Colonic mucosa (tissue), 4 donors: ENCODE results near the gene GAN. TPM values are rescaled to one million over a fixed set of nuclear protein-coding genes. Genes with fewer than 3 reads are reported as not detected.

Experiments used
- DNase-seq: peaks from one replicate; pipeline ENCODE4 v3.0.0-alpha.2; 2020
- H3K27ac ChIP-seq: fragments of 200-600 bp; one replicate; pipeline ENCODE4 v1.8.0; 2021
- H3K27me3 ChIP-seq: fragments of 200-600 bp; one replicate; pipeline ENCODE4 v1.8.0; 2021
- H3K36me3 ChIP-seq: fragments of 200-600 bp; one replicate; pipeline ENCODE4 v1.8.0; 2021
- H3K4me1 ChIP-seq: fragments of 200-600 bp; one replicate; pipeline ENCODE4 v1.8.0; 2021; ENCODE audit warnings: mild to moderate bottlenecking
- H3K4me3 ChIP-seq: fragments of 200-600 bp; one replicate; pipeline ENCODE4 v1.8.0; 2021
- H3K9ac ChIP-seq, 2 donors: one replicate each; pipeline ENCODE4 v1.7.0; 2013; ENCODE audit warnings: control low read depth in 2 of 2, low read depth in 2 of 2, low read length in 2 of 2
- H3K9me3 ChIP-seq: fragments of 200-600 bp; one replicate; pipeline ENCODE4 v1.8.0; 2021
- CTCF ChIP-seq: fragments of 200-600 bp; IDR thresholded peaks from one replicate; pipeline ENCODE4 v1.8.0; 2022; ENCODE audit warnings: antibody characterized with exemption, mild to moderate bottlenecking
- intact Hi-C: fragments of 100-400 bp; cut with DNase I; formaldehyde crosslinking; loops from one replicate; pipeline ENCODE4 v1.14.1; 2022
- total RNA-seq, 2 donors: library from RNA; stranded (reverse); fragmentation: NEBNext Ultra II Directional in 1 of 2; extraction: Animal tissue kit (Norgen Biotek cat#: 25700) in 1 of 2; gene quantifications; one replicate each; pipeline ENCODE4 v1.2.1, GENCODE V29; 2021
- donor health status: healthy.
- donor health status: DM: no; HTN: no; CAD: no.
- donor health status: DM: no; HTN: no; CAD: no.

The GAN gene
- total RNA-seq, 2 donors from 2014 or later: 13.6 to 21.5 TPM

- intact Hi-C loops: loop anchor here (5.0 to 10.0 kb wide), 2 partner anchors 51 to 219 kb away; partner anchors contain the start of gene GCSH
- Histone ChIP-seq H3K9ac (peak overlapping the region in 1 of 2 donors; percentile 64), H3K27me3 (no peaks in the 10 kb centered on the region), H3K9me3 (no peaks in the 10 kb centered on the region), H3K4me3 (peak overlapping the region; percentile 88), H3K36me3 (no peaks in the 10 kb centered on the region), H3K4me1 (peaks cover 8% of the 10 kb centered on the region), H3K27ac (peak overlapping the region; percentile 89)
- DNase-seq: no peak
- no peak for TF ChIP-seq CTCF
Observed at GRCh38 chr16:81316176-81316496, 1.4 kb downstream of the GAN start.

GRCh38 chr16:81318711-81319110 is 3.9 kb downstream of the GAN start:
- no peaks in the 10 kb centered on the region for H3K9me3 ChIP-seq
- TF ChIP-seq CTCF: no peak
- no peak for DNase-seq
- H3K9ac ChIP-seq: no peak overlapping the region
- H3K27me3 ChIP-seq: no peaks in the 10 kb centered on the region
- no peak overlapping the region for H3K4me3 ChIP-seq
- H3K27ac ChIP-seq: no peak overlapping the region
- H3K36me3 ChIP-seq: no peaks in the 10 kb centered on the region
- intact Hi-C loops: loop anchor here (5.0 to 10.0 kb wide), 2 partner anchors 54 to 221 kb away; partner anchors contain the start of gene GCSH
- peaks cover 3% of the 10 kb centered on the region for H3K4me1 ChIP-seq

GRCh38 chr16:81319221-81319912 is 4.6 kb downstream of the GAN start:
- H3K36me3 ChIP-seq: no peaks in the 10 kb centered on the region
- H3K27me3 ChIP-seq: no peaks in the 10 kb centered on the region
- intact Hi-C loops: loop anchor here (5.0 to 10.0 kb wide), 2 partner anchors 55 to 222 kb away; partner anchors contain the start of gene GCSH
- no peak overlapping the region for H3K4me3 ChIP-seq
- H3K4me1 ChIP-seq: no peaks in the 10 kb centered on the region
- no peak for DNase-seq
- no peaks in the 10 kb centered on the region for H3K9me3 ChIP-seq
- no peak overlapping the region for H3K27ac ChIP-seq
- H3K9ac ChIP-seq: no peak overlapping the region
- no peak for TF ChIP-seq CTCF

GRCh38 chr16:81321039-81321438 is 6.3 kb downstream of the GAN start:
- intact Hi-C loops: no loop called here
- Histone ChIP-seq H3K9ac (no peak overlapping the region), H3K36me3 (no peaks in the 10 kb centered on the region), H3K4me3 (no peak overlapping the region), H3K27ac (no peak overlapping the region), H3K27me3 (no peaks in the 10 kb centered on the region), H3K4me1 (no peaks in the 10 kb centered on the region), H3K9me3 (no peaks in the 10 kb centered on the region)
- TF ChIP-seq CTCF: no peak
- no peak for DNase-seq

- Histone ChIP-seq H3K27ac (no peak overlapping the region), H3K4me1 (no peaks in the 10 kb centered on the region)
- no peak for TF ChIP-seq CTCF
Observed at GRCh38 chr16:81321536-81321935, 6.8 kb downstream of the GAN start.

More at GRCh38 chr16:81321536-81321935, 6.8 kb downstream of the GAN start:
- H3K9ac ChIP-seq: no peak overlapping the region
- no peaks in the 10 kb centered on the region for H3K27me3 ChIP-seq
- DNase-seq: no peak
- intact Hi-C loops: no loop called here
- no peaks in the 10 kb centered on the region for H3K9me3 ChIP-seq
- no peak overlapping the region for H3K4me3 ChIP-seq
- H3K36me3 ChIP-seq: no peaks in the 10 kb centered on the region
